Gastroesophageal sphincter (tissue), 4 donors: Measurements from ENCODE around the gene SMARCC1. TPM values are rescaled to one million over a fixed set of nuclear protein-coding genes. Genes with fewer than 3 reads are reported as not detected.
A peak's percentile ranks its signal among the peaks of the same experiment; 100 is the strongest.

ENCODE experiments used
- ATAC-seq: fragments of 150-250 bp; one replicate; pipeline ENCODE4 v1.9.1; 2016; ENCODE audit warnings: mild to moderate bottlenecking, moderate library complexity
- H3K27ac ChIP-seq, 4 donors: fragments of 200-600 bp; sonication (generic) in 3 of 4; 1 replicate in 3 of 4; 2 replicates in 1 of 4; pipeline ENCODE4 v1.5.1; 2016 to 2019
- H3K27me3 ChIP-seq: fragments of 200-600 bp; sonication (generic); one replicate; pipeline ENCODE4 v1.5.1; 2019
- H3K36me3 ChIP-seq, 2 donors: fragments of 200-600 bp; sonication (generic); one replicate each; pipeline ENCODE4 v1.5.1; 2019; ENCODE audit warnings: control low read depth in 1 of 2
- H3K4me1 ChIP-seq, 3 donors: fragments of 200-600 bp; sonication (generic); 1 replicate in 2 of 3; 2 replicates in 1 of 3; pipeline ENCODE4 v1.5.1; 2016 to 2019; ENCODE audit warnings: control low read depth in 2 of 3
- H3K4me3 ChIP-seq, 2 donors: fragments of 200-600 bp; sonication (generic); one replicate each; pipeline ENCODE4 v1.5.1; 2019; ENCODE audit warnings: mild to moderate bottlenecking in 1 of 2, moderate library complexity in 1 of 2
- H3K9me3 ChIP-seq, 3 donors: fragments of 200-600 bp; sonication (generic); one replicate each; pipeline ENCODE4 v1.5.1; 2017 to 2019; ENCODE audit warnings: control low read depth in 2 of 3
- CTCF ChIP-seq, 4 experiments: fragments of 200-600 bp in 2 of 4; fragments of 450-650 bp in 2 of 4; sonication (generic) in 1 of 4; IDR thresholded peaks; one replicate each; pipeline ENCODE4 v1.5.1; 2017 to 2019; ENCODE audit warnings: antibody characterized with exemption in 4 of 4, mild to moderate bottlenecking in 2 of 4, moderate library complexity in 2 of 4
- EP300 ChIP-seq: sonication (generic); formaldehyde crosslinking; IDR thresholded peaks from one replicate; pipeline ENCODE4 v1.6.1; 2017; ENCODE audit warnings: antibody characterized with exemption, mild to moderate bottlenecking
- POLR2A ChIP-seq, 2 donors: fragments of 450-650 bp; IDR thresholded peaks; one replicate each; pipeline ENCODE4 v1.6.1; 2017; ENCODE audit warnings: antibody characterized with exemption in 2 of 2, mild to moderate bottlenecking in 2 of 2, moderate library complexity in 1 of 2
- POLR2AphosphoS5 ChIP-seq: sonication (generic); formaldehyde crosslinking; IDR thresholded peaks from one replicate; pipeline ENCODE4 v1.6.1; 2017; ENCODE audit warnings: antibody characterized with exemption
- WGBS, 2 donors: methylation state at CpG; one replicate each; pipeline ENCODE4 v1.1.5; 2018; ENCODE audit warnings: low coverage in 1 of 2; 5-methylcytosine and 5-hydroxymethylcytosine counted together
- total RNA-seq, 4 donors: library from RNA; depleted of rRNA; stranded (reverse); fragments of >200 nt; gene quantifications; one replicate each; pipeline ENCODE4 v1.1.0, GENCODE V29; 2016

The SMARCC1 gene
- total RNA-seq, 4 donors from 2014 or later: 38.5 to 68.2 (median 49.1) TPM

- no peak overlapping the region for H3K4me3 ChIP-seq
- H3K27ac ChIP-seq: no peak overlapping the region
- peak; percentile 36 for ATAC-seq
- 23 to 55% methylated on average over 4 of the region's 4 CpGs for WGBS, 2 donors
- H3K9me3 ChIP-seq: no peaks in the 10 kb centered on the region
- no peaks in the 10 kb centered on the region for H3K27me3 ChIP-seq
- H3K36me3 ChIP-seq: peaks cover 0 to 26% of the 10 kb centered on the region in 2 donors
- TF ChIP-seq POLR2A (IDR thresholded peaks at IDR 0.05) (no peak), POLR2AphosphoS5 (no peak), EP300 (no peak), CTCF (IDR thresholded peaks at IDR 0.05) (no peak)
- peaks cover 0 to 7% (median 0%) of the 10 kb centered on the region in 3 donors for H3K4me1 ChIP-seq
Observed at GRCh38 chr3:47646362-47646761, 135.3 kb downstream of the SMARCC1 start.

GRCh38 chr3:47645551-47645950, 136.1 kb downstream of the SMARCC1 start:
- no peak for ATAC-seq
- 95 to 100% methylated on average over 2 of the region's 2 CpGs for WGBS, 2 donors
- Histone ChIP-seq H3K27me3 (no peaks in the 10 kb centered on the region), H3K36me3 (peaks cover 0 to 32% of the 10 kb centered on the region in 2 donors), H3K4me1 (peaks cover 0 to 7% (median 0%) of the 10 kb centered on the region in 3 donors), H3K4me3 (no peak overlapping the region), H3K9me3 (no peaks in the 10 kb centered on the region), H3K27ac (no peak overlapping the region)
- TF ChIP-seq EP300: no peak
- no peak for TF ChIP-seq CTCF (IDR thresholded peaks at IDR 0.05)
- TF ChIP-seq POLR2AphosphoS5: no peak
- no peak for TF ChIP-seq POLR2A (IDR thresholded peaks at IDR 0.05)

- Histone ChIP-seq H3K9me3 (no peaks in the 10 kb centered on the region), H3K4me3 (no peak overlapping the region), H3K36me3 (peaks cover 0 to 38% of the 10 kb centered on the region in 2 donors), H3K4me1 (peaks cover 0 to 7% (median 0%) of the 10 kb centered on the region in 3 donors), H3K27me3 (no peaks in the 10 kb centered on the region), H3K27ac (no peak overlapping the region)
- no peak for ATAC-seq
- WGBS, 2 donors: 92 to 94% methylated on average over 5 to 6 of the region's 6 CpGs
- TF ChIP-seq POLR2A (IDR thresholded peaks at IDR 0.05) (no peak), POLR2AphosphoS5 (no peak), CTCF (IDR thresholded peaks at IDR 0.05) (no peak), EP300 (no peak)
Observed at GRCh38 chr3:47643092-47643491, 138.6 kb downstream of the SMARCC1 start.

GRCh38 chr3:47641739-47642138, 140.0 kb downstream of the SMARCC1 start:
- Histone ChIP-seq H3K27ac (no peak overlapping the region), H3K4me3 (no peak overlapping the region), H3K4me1 (peaks cover 0 to 7% (median 0%) of the 10 kb centered on the region in 3 donors), H3K9me3 (no peaks in the 10 kb centered on the region), H3K27me3 (no peaks in the 10 kb centered on the region), H3K36me3 (peaks cover 0 to 51% of the 10 kb centered on the region in 2 donors)
- ATAC-seq: no peak
- 88 to 89% methylated on average over 6 to 7 of the region's 7 CpGs for WGBS, 2 donors
- TF ChIP-seq CTCF (IDR thresholded peaks at IDR 0.05) (no peak), EP300 (no peak)

- no peak overlapping the region for H3K4me3 ChIP-seq
- no peak overlapping the region for H3K27ac ChIP-seq
- H3K36me3 ChIP-seq: peaks cover 0 to 80% of the 10 kb centered on the region in 2 donors
- no peaks in the 10 kb centered on the region for H3K27me3 ChIP-seq
- no peak for TF ChIP-seq EP300
- TF ChIP-seq POLR2AphosphoS5: no peak
- H3K4me1 ChIP-seq: no peaks in the 10 kb centered on the region
- ATAC-seq: no peak
- H3K9me3 ChIP-seq: no peaks in the 10 kb centered on the region
- WGBS, 2 donors: 88 to 95% methylated on average over 2 of the region's 2 CpGs
Observed at GRCh38 chr3:47636921-47637320, 144.8 kb downstream of the SMARCC1 start.
